Measurements from ENCODE around the gene ACTR1B. TPM values are rescaled to one million over a fixed set of nuclear protein-coding genes. Genes with fewer than 3 reads are reported as not detected.
A peak's percentile ranks its signal among the peaks of the same experiment; 100 is the strongest.
"Not testable (repeated sequence)": the region's sequence is repeated elsewhere in the genome, so short reads cannot be mapped to it uniquely, and the experiment has no call there.

Gene ACTR1B
- total RNA-seq, 1 experiment from 2014 or later = 58.2 TPM

- ATAC-seq = peak; percentile 14; the same call in 1 of the 2 replicates
Measured at GRCh38 chr2:97615746-97616145, 48.1 kb downstream of the ACTR1B start.

GRCh38 chr2:97611895-97612294 lies 51.9 kb downstream of the ACTR1B start:
- POLR2A ChIA-PET = not testable (repeated sequence)

More at GRCh38 chr2:97615746-97616145, 48.1 kb downstream of the ACTR1B start:
- POLR2A ChIA-PET; H3K27ac Mint-ChIP-seq; H3K9me3 Mint-ChIP-seq; H3K36me3 Mint-ChIP-seq; H3K27me3 Mint-ChIP-seq (ENCODE audit: low read depth); H3K4me1 Mint-ChIP-seq; CTCF ChIA-PET; DNase-seq (ENCODE audit: low spot score); H3K4me3 Mint-ChIP-seq: not testable (repeated sequence)

GRCh38 chr2:97608745-97609144 lies 55.1 kb downstream of the ACTR1B start:
- H3K27ac Mint-ChIP-seq; POLR2A ChIA-PET; CTCF ChIA-PET; H3K36me3 Mint-ChIP-seq; H3K4me1 Mint-ChIP-seq; H3K27me3 Mint-ChIP-seq (ENCODE audit: low read depth); DNase-seq (ENCODE audit: low spot score); ATAC-seq; H3K4me3 Mint-ChIP-seq; H3K9me3 Mint-ChIP-seq: not testable (repeated sequence)

More at GRCh38 chr2:97611895-97612294, 51.9 kb downstream of the ACTR1B start:
- DNase-seq (ENCODE audit: low spot score); H3K4me3 Mint-ChIP-seq; H3K9me3 Mint-ChIP-seq; H3K27me3 Mint-ChIP-seq (ENCODE audit: low read depth); ATAC-seq; H3K27ac Mint-ChIP-seq; CTCF ChIA-PET; H3K4me1 Mint-ChIP-seq; H3K36me3 Mint-ChIP-seq: not testable (repeated sequence)

Other genes starting within 250 kb of the ACTR1B start
- gene ANKRD36B, start 74.2 kb downstream of the ACTR1B start, total RNA-seq (2021) = 9.1 to 10.4 TPM (median 9.9 TPM) in 3 replicates
- 317 to 346 TPM (median 331 TPM) in 3 replicates for gene COX5B, start 18.0 kb downstream of the ACTR1B start, total RNA-seq (2021)
- gene C2orf92, start 5.7 kb upstream of the ACTR1B start, total RNA-seq (2021) = 5.2 to 7.9 TPM (median 6.9 TPM) in 3 replicates
- 0.61 to 0.73 TPM (median 0.64 TPM) in 3 replicates for gene ZAP70, start 49.5 kb upstream of the ACTR1B start, total RNA-seq (2021)

Data from WTC11 (cell line).